NB4 (cell line): ENCODE measurements around the gene TAF4B.

Experiments
- MYC ChIP-seq: IDR thresholded peaks from 2 replicates; pipeline ENCODE4 v1.6.1; 2011; ENCODE audit warnings: low read depth, low read length
- POLR2A ChIP-seq: IDR thresholded peaks from 2 replicates; pipeline ENCODE4 v1.6.1; 2011; ENCODE audit warnings: mild to moderate bottlenecking; ENCODE audit not compliant: insufficient read length; ENCODE audit errors: extremely low read depth

- TF ChIP-seq POLR2A (no peak), MYC (no peak)
These were observed 180.1 kb downstream of the TAF4B start for GRCh38 chr18:26406324-26406723.
